Trophoblast cell (in vitro differentiated cells and primary cell): ENCODE results near the gene NLGN4X.

ENCODE experiments used
- DNase-seq, 2 donors: peaks; one replicate each; pipeline ENCODE4 v3.0.0-alpha.2; 2016
- H2AFZ ChIP-seq: 2 replicates; pipeline ENCODE4 v1.6.1; 2013; ENCODE audit warnings: low read length, moderate library complexity, mild to moderate bottlenecking; ENCODE audit not compliant: insufficient read depth, poor library complexity
- H2AK5ac ChIP-seq: 2 replicates; pipeline ENCODE4 v1.6.1; 2013; ENCODE audit warnings: mild to moderate bottlenecking, low read length
- H2BK120ac ChIP-seq: 2 replicates; pipeline ENCODE4 v1.6.1; 2013; ENCODE audit warnings: low read length, mild to moderate bottlenecking, moderate library complexity; ENCODE audit not compliant: insufficient read depth, poor library complexity
- H2BK12ac ChIP-seq: 2 replicates; pipeline ENCODE4 v1.6.1; 2013; ENCODE audit warnings: mild to moderate bottlenecking, low read length, moderate library complexity
- H2BK5ac ChIP-seq: 2 replicates; pipeline ENCODE4 v1.6.1; 2013; ENCODE audit warnings: low read length, low read depth, moderate library complexity, mild to moderate bottlenecking; ENCODE audit not compliant: poor library complexity
- H3K14ac ChIP-seq: 2 replicates; pipeline ENCODE4 v1.6.1; 2013; ENCODE audit warnings: mild to moderate bottlenecking, low read length
- H3K18ac ChIP-seq: 2 replicates; pipeline ENCODE4 v1.6.1; 2013; ENCODE audit warnings: mild to moderate bottlenecking, low read length
- H3K23ac ChIP-seq: 2 replicates; pipeline ENCODE4 v1.6.1; 2013; ENCODE audit warnings: low read length
- H3K27ac ChIP-seq: 2 replicates; pipeline ENCODE4 v1.5.1; 2013; ENCODE audit warnings: low read depth, mild to moderate bottlenecking, inconsistent platforms, low read length, moderate library complexity
- H3K27me3 ChIP-seq: 2 replicates; pipeline ENCODE4 v1.6.1; 2013; ENCODE audit warnings: inconsistent platforms, mild to moderate bottlenecking, low read length, moderate library complexity; ENCODE audit not compliant: insufficient read depth
- H3K36me3 ChIP-seq, 2 experiments: 1 replicate in 1 of 2; 2 replicates in 1 of 2; pipeline ENCODE4 v1.6.1; 2013; ENCODE audit warnings: low read length in 2 of 2, mild to moderate bottlenecking in 2 of 2, moderate library complexity in 1 of 2; ENCODE audit not compliant: insufficient read depth in 2 of 2, control insufficient read depth in 1 of 2
- H3K4ac ChIP-seq: 2 replicates; pipeline ENCODE4 v1.6.1; 2013; ENCODE audit warnings: low read depth, mild to moderate bottlenecking, low read length, moderate library complexity
- H3K4me1 ChIP-seq, 2 experiments: 1 replicate in 1 of 2; 2 replicates in 1 of 2; pipeline ENCODE4 v1.6.1; 2013; ENCODE audit warnings: low read length in 2 of 2, mild to moderate bottlenecking in 2 of 2, moderate library complexity in 1 of 2; ENCODE audit not compliant: insufficient read depth in 2 of 2, control insufficient read depth in 1 of 2
- H3K4me2 ChIP-seq: 2 replicates; pipeline ENCODE4 v1.6.1; 2013; ENCODE audit warnings: inconsistent platforms, mild to moderate bottlenecking, low read length, moderate library complexity
- H3K4me3 ChIP-seq: 2 replicates; pipeline ENCODE4 v1.5.1; 2013; ENCODE audit warnings: mild to moderate bottlenecking, low read depth, low read length, inconsistent platforms
- H3K79me1 ChIP-seq: one replicate; pipeline ENCODE4 v1.6.1; 2013; ENCODE audit warnings: low read length
- H3K79me2 ChIP-seq: 2 replicates; pipeline ENCODE4 v1.6.1; 2013; ENCODE audit warnings: low read length, mild to moderate bottlenecking; ENCODE audit not compliant: control insufficient read depth, insufficient read depth, poor library complexity
- H3K9ac ChIP-seq: 2 replicates; pipeline ENCODE4 v1.6.1; 2013; ENCODE audit warnings: mild to moderate bottlenecking, low read length
- H3K9me3 ChIP-seq: 2 replicates; pipeline ENCODE4 v1.6.1; 2013; ENCODE audit warnings: low read depth, mild to moderate bottlenecking, control low read depth, inconsistent platforms, low read length; ENCODE audit not compliant: insufficient read depth
- H4K12ac ChIP-seq: 2 replicates; pipeline ENCODE4 v1.6.1; 2013; ENCODE audit warnings: low read depth, mild to moderate bottlenecking, low read length, moderate library complexity
- H4K8ac ChIP-seq: 2 replicates; pipeline ENCODE4 v1.6.1; 2013; ENCODE audit warnings: low read depth, mild to moderate bottlenecking, low read length, moderate library complexity
- H4K91ac ChIP-seq: one replicate; pipeline ENCODE4 v1.6.1; 2013; ENCODE audit warnings: low read depth, mild to moderate bottlenecking, low read length, moderate library complexity
- WGBS: extraction: QIAGEN DNeasy Blood & Tissue Kit; methylation state at CpG from one replicate; pipeline ENCODE4 v1.1.7; 2013; ENCODE audit warnings: missing lambda C conversion rate; ENCODE audit not compliant: insufficient read length, insufficient coverage; ENCODE audit errors: extremely low coverage; 5-methylcytosine and 5-hydroxymethylcytosine counted together

Gene NLGN4X

GRCh38 chrX:6210230-6210629 is 18.4 kb downstream of the NLGN4X start:
- Histone ChIP-seq H3K9me3 (no peaks in the 10 kb centered on the region), H2BK12ac (no peak overlapping the region), H2AK5ac (no peak overlapping the region), H4K8ac (no peak overlapping the region), H4K12ac (no peak overlapping the region), H3K27me3 (no peaks in the 10 kb centered on the region), H3K4me2 (no peak overlapping the region), H3K79me2 (no peaks in the 10 kb centered on the region), H3K4me1 (no peaks in the 10 kb centered on the region), H3K79me1 (no peaks in the 10 kb centered on the region), H3K14ac (no peak overlapping the region), H3K4me3 (no peak overlapping the region), H2BK120ac (no peak overlapping the region), H4K91ac (no peak overlapping the region), H3K9ac (no peak overlapping the region), H2BK5ac (no peak overlapping the region), H2AFZ (no peak overlapping the region), H3K27ac (no peak overlapping the region), H3K23ac (no peak overlapping the region), H3K36me3 (no peaks in the 10 kb centered on the region), H3K18ac (no peak overlapping the region), H3K4ac (no peak overlapping the region)
- WGBS: no CpG with 5 or more reads among the region's 8 CpGs
- DNase-seq: no peak

GRCh38 chrX:6203462-6204215 is 25.0 kb downstream of the NLGN4X start:
- no peak overlapping the region for H4K8ac ChIP-seq
- no peak overlapping the region for H3K4ac ChIP-seq
- no peak overlapping the region for H2AK5ac ChIP-seq
- peak in 1 of 2 donors; percentile 53 for DNase-seq
- no peak overlapping the region for H3K27ac ChIP-seq
- H4K12ac ChIP-seq: no peak overlapping the region
- no peak overlapping the region for H2BK120ac ChIP-seq
- no peak overlapping the region for H2BK12ac ChIP-seq
- H3K18ac ChIP-seq: no peak overlapping the region
- H3K36me3 ChIP-seq: no peaks in the 10 kb centered on the region
- no peaks in the 10 kb centered on the region for H3K79me1 ChIP-seq
- no peak overlapping the region for H2AFZ ChIP-seq
- no peak overlapping the region for H3K23ac ChIP-seq
- no peak overlapping the region for H3K4me2 ChIP-seq
- no peaks in the 10 kb centered on the region for H3K79me2 ChIP-seq
- no peaks in the 10 kb centered on the region for H3K27me3 ChIP-seq
- H3K9ac ChIP-seq: no peak overlapping the region
- H3K4me3 ChIP-seq: no peak overlapping the region
- no peak overlapping the region for H3K14ac ChIP-seq
- no peaks in the 10 kb centered on the region for H3K4me1 ChIP-seq
- WGBS: no CpG with 5 or more reads among the region's 6 CpGs
- no peak overlapping the region for H2BK5ac ChIP-seq
- no peak overlapping the region for H4K91ac ChIP-seq
- H3K9me3 ChIP-seq: no peaks in the 10 kb centered on the region

DNA sequence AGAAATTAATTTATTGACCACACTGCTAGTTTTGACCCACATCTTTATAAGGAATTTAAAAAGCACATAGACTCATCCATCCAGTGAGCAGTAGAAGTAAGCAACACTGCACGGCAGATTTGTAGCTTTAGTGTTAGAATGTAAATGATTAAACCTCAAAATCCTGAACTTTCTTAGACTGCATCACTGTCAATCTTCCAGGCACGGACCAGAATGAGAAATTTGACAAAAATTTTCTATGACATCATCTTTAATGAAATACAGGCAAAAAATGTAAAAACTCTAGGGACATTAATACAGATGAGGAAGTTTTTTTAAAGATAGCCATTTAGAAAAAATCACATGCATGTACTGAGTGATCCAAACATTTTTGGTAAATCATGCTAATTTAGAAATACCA is 29.2 kb downstream of the NLGN4X start:
- H2BK120ac ChIP-seq: no peak overlapping the region

GRCh38 chrX:6187256-6187655 is 41.4 kb downstream of the NLGN4X start:
- Histone ChIP-seq H3K27me3 (no peaks in the 10 kb centered on the region), H3K9me3 (no peaks in the 10 kb centered on the region), H3K79me2 (no peaks in the 10 kb centered on the region), H3K18ac (no peak overlapping the region), H4K12ac (no peak overlapping the region), H3K23ac (no peak overlapping the region), H4K8ac (no peak overlapping the region), H3K4me3 (no peak overlapping the region), H2BK5ac (no peak overlapping the region), H3K27ac (no peak overlapping the region), H2BK12ac (no peak overlapping the region), H3K9ac (no peak overlapping the region), H3K4me2 (no peak overlapping the region), H3K79me1 (no peaks in the 10 kb centered on the region), H3K36me3 (no peaks in the 10 kb centered on the region), H3K4me1 (no peaks in the 10 kb centered on the region), H2BK120ac (no peak overlapping the region), H3K14ac (no peak overlapping the region), H4K91ac (no peak overlapping the region), H2AFZ (no peak overlapping the region), H3K4ac (no peak overlapping the region), H2AK5ac (no peak overlapping the region)
- DNase-seq: peak; percentile 29 to 60
- WGBS: no CpG with 5 or more reads among the region's 28 CpGs

More for the DNA sequence above, 29.2 kb downstream of the NLGN4X start:
- Histone ChIP-seq H3K9me3 (no peaks in the 10 kb centered on the region), H4K8ac (no peak overlapping the region), H3K23ac (no peak overlapping the region), H3K79me1 (no peaks in the 10 kb centered on the region), H4K12ac (no peak overlapping the region), H3K14ac (no peak overlapping the region), H3K36me3 (no peaks in the 10 kb centered on the region), H3K4ac (no peak overlapping the region), H3K4me3 (no peak overlapping the region), H3K27me3 (no peaks in the 10 kb centered on the region), H2BK5ac (no peak overlapping the region), H3K4me2 (no peak overlapping the region), H2AK5ac (no peak overlapping the region), H4K91ac (no peak overlapping the region), H3K79me2 (no peaks in the 10 kb centered on the region), H3K18ac (no peak overlapping the region), H3K27ac (no peak overlapping the region), H2AFZ (no peak overlapping the region), H3K9ac (no peak overlapping the region), H3K4me1 (no peaks in the 10 kb centered on the region), H2BK12ac (no peak overlapping the region)
- peak in 1 of 2 donors; percentile 55 for DNase-seq
- WGBS: no CpG with 5 or more reads among the region's 2 CpGs
